Left renal pelvis (tissue), 4 donors: ENCODE measurements around the gene SAMD3. TPM values are rescaled to one million over a fixed set of nuclear protein-coding genes. Genes with fewer than 3 reads are reported as not detected.
"Not testable (repeated sequence)": the region's sequence is repeated elsewhere in the genome, so short reads cannot be mapped to it uniquely, and the experiment has no call there.

ENCODE experiments used
- DNase-seq, 4 donors: peaks; one replicate each; pipeline ENCODE4 v3.0.0-alpha.2; 2013; ENCODE audit warnings: low read depth in 4 of 4, low spot score in 3 of 4
- polyA plus RNA-seq, 4 donors: library from polyadenylated mRNA; unstranded; fragments of 120-200 nt; gene quantifications; one replicate each; pipeline ENCODE4 v1.2.1, GENCODE V29; 2013; ENCODE audit not compliant: insufficient read length in 4 of 4

SAMD3 gene
- polyA plus RNA-seq, result 1 to 10 TPM in 2 of 4 donors, under 1 TPM in 2; 0.68 to 1.3 (median 0.97) TPM

- no peak for DNase-seq
Measured at GRCh38 chr6:130222775-130223174, at the start of gene SAMD3. SAMD3 (minus strand) TSS chr6:130222951; CDS start chr6:130215273, 7,678 bp downstream.

DNA sequence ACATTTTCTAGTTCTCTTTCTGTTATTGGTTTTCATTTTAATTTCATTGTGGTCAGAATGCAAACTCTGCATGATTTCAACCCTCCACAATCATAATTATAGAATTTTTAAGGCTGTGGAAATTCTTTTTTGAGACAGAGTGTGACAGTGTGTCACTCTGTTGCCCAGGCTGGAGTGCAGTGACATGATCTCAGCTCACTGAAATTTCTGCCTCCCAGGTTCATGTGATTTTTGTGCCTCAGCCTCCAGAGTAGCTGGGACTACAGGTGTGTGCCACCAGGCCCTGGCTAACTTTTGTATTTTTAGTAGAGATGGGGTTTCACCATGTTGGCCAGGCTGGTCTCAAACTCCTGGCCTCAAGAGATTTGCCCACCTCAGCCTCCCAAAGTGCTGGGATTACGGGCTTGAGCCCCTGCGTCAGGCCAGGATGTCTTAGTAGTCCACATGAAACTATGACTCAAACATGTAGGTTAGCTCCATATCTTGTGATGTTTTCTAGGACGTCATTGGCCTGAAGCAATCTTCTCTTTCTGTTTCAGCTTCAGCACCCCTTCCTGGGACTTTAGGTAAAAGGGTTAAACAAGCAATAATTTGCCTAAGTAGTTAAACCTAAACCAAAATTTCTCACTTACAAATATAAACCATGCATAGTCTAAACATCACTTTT, 47.4 kb upstream of the SAMD3 start:
- no peak for DNase-seq

GRCh38 chr6:130265553-130265952, 42.8 kb upstream of the SAMD3 start:
- not testable (repeated sequence) for DNase-seq

DNA sequence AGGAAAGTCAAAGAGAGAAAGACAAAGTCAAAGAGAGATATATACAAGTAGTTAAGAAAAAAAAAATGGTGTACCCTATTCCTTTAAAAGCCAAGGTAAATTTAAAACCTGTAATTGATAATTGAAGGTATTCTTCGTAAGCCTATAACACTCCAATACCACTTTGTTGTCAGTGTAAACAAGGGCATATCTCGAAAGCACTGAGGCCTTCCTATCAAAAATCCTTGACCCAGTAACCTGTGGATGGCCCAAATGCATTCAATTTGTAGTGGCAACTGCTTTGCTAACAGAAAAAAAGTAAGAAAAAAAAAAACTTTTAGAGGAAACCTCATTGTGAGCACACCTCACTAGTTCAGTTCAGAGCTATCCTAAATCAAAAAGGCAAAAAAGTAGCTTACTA, 39.3 kb upstream of the SAMD3 start:
- no peak for DNase-seq

GRCh38 chr6:130261558-130261957, 38.8 kb upstream of the SAMD3 start:
- DNase-seq, result not testable (repeated sequence)

- not testable (repeated sequence) for DNase-seq
Measured at GRCh38 chr6:130260614-130261241, 38.0 kb upstream of the SAMD3 start.

DNA sequence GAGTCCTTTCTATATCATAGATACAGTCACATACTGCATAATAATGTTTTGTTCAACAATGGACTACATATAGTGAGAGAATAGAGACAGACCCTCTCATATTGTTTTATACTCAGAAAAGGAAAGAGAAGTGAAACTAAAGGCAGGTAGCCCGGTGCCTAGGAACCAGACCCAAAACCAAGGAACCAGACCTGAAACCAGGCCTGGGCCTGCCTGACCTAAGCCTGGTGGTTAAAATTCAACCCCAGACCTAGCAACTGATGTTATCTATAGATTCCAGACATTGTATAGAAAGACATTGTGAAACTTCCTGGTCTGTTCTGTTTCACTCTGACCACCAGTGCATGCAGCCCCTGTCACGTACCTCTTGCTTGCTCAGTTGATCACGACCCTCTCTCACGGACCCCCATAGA, 37.3 kb upstream of the SAMD3 start:
- not testable (repeated sequence) for DNase-seq

GRCh38 chr6:130259557-130259956, 36.8 kb upstream of the SAMD3 start:
- DNase-seq, result no peak

DNA sequence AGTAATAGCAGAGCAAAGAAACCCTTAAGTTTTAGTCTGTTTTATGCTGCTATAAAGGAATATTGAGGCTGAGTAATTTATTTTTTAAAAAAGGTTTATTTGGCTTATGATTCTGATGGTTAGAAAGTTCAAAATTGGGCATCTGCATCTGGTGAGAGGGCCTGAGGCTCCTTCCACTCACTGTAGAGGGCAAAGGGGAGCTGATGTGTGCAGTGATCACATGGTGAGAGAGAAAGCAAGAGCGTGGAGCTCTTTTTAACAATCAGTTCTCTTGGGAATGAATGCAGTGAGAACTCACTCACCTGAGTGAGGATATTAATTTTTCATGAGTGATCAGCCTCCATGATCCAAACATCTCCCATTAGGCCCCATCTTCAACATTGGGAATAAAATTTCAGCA, 36.4 kb upstream of the SAMD3 start:
- no peak for DNase-seq

- no peak for DNase-seq
Measured at GRCh38 chr6:130252527-130253237, 29.9 kb upstream of the SAMD3 start.

- no peak for DNase-seq
Measured at GRCh38 chr6:130245267-130245666, 22.5 kb upstream of the SAMD3 start.

- DNase-seq, result no peak
Measured at GRCh38 chr6:130244728-130245127, 22.0 kb upstream of the SAMD3 start.

DNA sequence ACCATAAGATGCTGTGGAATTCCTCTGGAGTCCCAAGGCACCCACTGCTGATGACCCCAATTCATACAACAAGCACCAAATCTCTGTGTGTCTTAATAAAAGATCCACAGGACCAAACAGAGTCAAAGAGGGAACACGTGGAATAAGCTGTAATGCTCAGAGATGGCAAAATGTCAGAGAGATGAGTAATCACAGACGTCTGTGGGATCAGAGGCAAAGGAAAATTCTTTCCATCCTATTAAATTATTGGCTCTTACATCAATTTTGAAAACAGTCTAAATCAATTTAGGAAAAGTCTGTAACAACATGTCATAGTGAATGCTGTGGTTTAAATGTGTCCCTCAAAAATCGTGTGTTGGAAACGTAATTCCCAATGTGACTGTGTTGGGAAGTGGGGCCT, 17.5 kb upstream of the SAMD3 start:
- no peak for DNase-seq

DNA sequence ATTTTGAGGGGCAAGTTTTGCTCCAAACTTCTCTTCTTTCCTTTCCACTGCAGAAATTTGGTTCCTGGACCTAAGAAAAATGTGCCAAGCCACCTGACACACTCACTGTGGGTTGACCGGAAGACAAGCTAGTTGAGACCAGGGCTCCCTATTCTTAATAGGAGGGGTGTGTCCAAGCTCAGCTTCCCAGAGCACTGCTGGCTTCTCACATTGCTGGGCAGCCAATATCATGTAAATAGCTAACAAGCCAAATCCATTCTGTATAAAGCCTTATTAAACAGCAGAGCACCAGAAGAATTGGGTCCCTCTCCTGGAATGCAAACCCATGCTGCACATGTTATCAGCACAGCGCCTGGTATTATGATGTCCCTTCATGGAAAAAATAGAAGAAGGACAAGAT, 17.0 kb upstream of the SAMD3 start:
- DNase-seq, result no peak

- DNase-seq, result no peak
Measured at GRCh38 chr6:130233330-130233729, 10.6 kb upstream of the SAMD3 start.

DNA sequence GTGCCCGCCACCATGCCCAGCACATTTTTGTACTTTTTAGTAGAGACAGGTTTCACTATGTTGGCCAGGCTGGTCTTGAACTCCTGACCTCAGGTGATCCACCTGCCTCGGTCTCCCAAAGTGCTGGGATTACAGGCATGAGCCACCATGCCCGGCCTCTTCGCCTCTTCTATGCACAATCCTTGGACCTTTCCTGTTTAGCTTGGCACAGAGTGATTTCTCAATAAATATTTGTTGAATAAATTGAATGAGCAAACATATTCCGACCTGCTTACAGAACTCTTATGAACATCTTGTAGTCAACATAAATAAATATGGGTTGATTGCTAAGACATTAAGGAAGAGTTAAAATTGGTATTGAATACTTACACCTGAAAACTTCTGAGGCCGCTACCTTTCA, 7.8 kb upstream of the SAMD3 start:
- DNase-seq, result not testable (repeated sequence)

DNA sequence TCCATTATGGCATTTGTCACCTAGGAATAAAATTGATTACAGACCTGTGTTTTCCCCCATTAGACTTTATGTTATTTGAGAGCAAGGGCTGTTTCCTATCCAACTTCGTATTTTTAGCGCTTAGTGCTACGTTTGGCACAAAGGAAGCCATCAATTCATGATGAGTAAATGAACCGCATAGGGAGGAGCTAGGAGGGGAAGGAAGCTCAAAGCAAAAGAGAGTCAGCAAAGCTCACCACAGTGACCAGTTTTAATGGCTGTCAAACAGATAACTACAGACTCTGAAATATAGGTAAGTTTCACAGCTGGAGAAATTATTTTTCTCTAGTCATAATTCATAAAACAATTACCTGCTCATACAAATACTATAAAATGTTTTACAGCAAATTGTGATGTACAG, 6.9 kb upstream of the SAMD3 start:
- no peak for DNase-seq

- no peak for DNase-seq
Measured at GRCh38 chr6:130223508-130223907, 757 bp upstream of the SAMD3 start.

DNA sequence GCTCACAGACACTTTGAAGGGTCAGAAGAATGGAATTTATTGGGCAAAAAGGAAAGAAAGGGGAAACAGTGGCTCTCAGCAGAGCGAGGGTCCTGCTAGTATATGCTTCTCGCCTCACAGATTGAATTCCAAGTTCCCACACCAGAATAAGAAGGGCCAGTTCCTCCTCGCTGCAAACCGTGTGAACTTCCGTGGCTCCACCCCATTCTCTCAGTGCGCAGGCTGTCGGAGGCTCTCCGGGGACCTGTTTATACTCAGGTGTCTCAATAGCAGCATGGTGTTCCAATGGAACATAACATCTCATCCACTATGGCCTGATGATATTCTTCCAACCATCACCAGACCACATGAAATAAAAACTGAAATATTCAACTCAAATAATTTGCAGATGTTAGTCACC, 4.6 kb downstream of the SAMD3 start:
- no peak for DNase-seq

GRCh38 chr6:130216620-130217019, 6.1 kb downstream of the SAMD3 start:
- no peak for DNase-seq

DNA sequence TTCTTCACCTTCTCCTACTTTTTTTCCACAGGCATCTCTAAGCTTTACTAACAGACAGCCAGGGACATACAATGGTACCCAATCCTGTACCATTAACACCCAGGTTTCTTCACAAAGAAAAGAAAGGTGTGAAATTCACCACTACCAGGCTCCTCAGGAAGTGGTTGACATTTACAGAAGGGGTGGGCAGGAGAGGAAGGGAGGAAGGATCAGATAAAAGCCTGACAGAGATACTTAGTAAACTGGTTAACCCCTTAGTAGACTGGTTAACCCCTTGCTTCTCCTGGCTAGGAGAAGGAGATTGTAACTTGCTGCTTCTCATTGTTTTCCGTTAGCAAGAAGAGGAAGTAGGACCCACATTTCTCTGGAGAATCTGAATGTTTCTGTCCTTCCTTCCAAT, 7.2 kb downstream of the SAMD3 start:
- DNase-seq, result no peak
